Panc1 (cell line): Measurements from ENCODE around the gene SPEM1.

Source experiments
- CTCF ChIP-seq: fragments of 450-650 bp; IDR thresholded peaks from 2 replicates; pipeline ENCODE4 v1.5.1; 2017; ENCODE audit warnings: mild to moderate bottlenecking
- POLR2AphosphoS5 ChIP-seq: IDR thresholded peaks from 2 replicates; pipeline ENCODE4 v1.6.1; 2012; ENCODE audit warnings: mild to moderate bottlenecking, low read depth, low read length, moderate library complexity
- REST ChIP-seq, 2 experiments: IDR thresholded peaks; 2 replicates each; pipeline ENCODE4 v1.6.1; 2011 to 2012; ENCODE audit warnings: low read depth in 2 of 2, control low read depth in 1 of 2, low read length in 1 of 2, mild to moderate bottlenecking in 1 of 2, moderate library complexity in 1 of 2; ENCODE audit not compliant: insufficient read depth in 1 of 2

- TF ChIP-seq CTCF (no peak), POLR2AphosphoS5 (no peak), REST (IDR thresholded peaks at IDR 0.05; ENCODE audit: insufficient read depth in 1 of 2, low read depth in 2 of 2, low read length in 1 of 2) (no peak)
Measured at GRCh38 chr17:7465597-7466275, 45.6 kb downstream of the SPEM1 start.
